NCI-H1930 (cell line): ENCODE measurements around the gene FAM200B.

Experiments used
- DNase-seq, 2 experiments: peaks; one replicate each; lab custom pipeline; 2025; lab: John Stamatoyannopoulos, UW

FAM200B gene

DNA sequence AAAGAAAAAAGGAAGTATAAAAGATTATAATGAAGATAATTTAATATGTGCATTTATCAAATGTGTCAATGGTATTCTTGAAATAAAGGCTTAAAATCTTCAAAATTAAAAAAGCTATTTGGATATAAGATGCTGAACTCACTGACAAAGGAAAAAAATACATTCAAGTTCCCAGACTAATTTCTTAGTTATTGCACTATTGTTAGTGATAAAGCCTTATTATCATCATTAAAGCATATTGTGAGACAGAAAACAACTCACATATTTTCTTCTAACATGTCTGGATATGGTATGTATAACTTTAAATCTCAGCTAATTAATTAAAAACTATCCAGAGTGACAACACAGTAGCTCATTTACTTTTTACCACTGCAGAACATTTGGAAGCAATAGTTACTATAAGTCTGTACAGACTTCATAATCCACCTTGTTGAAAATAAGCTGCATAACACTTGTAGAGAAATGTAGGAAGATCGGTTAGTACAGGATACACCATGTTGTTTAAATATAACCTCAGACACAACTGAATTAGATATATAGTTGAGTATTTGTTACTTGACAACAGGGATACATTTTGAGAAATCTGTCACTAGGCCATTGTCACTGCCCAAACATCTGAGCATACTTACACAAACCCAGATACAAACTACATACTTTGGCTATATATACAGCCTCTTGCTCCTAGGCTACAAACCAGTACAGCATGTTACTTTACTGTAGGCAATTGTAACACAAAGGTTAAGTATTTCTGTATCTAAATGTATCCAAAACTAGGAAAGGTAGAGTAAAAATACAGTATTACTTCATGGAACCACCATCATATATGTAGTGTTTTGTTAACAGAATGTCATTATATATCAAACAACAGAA lies 12.8 kb upstream of the FAM200B start:
- DNase-seq = no peak

DNA sequence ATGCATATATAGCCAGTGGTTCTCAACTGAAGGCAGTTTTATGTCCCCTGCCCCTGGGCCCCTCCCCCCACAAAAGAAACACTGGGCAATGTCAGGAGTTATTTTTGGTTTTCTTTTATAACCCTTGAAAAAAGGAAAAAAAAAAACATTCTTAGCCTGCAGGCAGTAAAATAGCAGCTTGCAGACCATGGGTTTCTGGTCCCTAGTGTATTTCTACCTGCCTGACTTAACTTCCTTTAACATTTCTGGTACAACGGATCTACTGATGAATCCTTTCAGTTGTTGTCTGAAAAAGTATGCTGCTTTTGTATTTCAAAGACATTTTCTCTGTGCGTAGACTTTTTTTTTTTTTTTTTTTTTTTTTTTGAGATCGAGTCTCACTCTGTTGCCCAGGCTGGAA lies 11.1 kb upstream of the FAM200B start:
- no peak for DNase-seq

- DNase-seq = no peak
Observed at GRCh38 chr4:15672101-15672500, 9.5 kb upstream of the FAM200B start.

DNA sequence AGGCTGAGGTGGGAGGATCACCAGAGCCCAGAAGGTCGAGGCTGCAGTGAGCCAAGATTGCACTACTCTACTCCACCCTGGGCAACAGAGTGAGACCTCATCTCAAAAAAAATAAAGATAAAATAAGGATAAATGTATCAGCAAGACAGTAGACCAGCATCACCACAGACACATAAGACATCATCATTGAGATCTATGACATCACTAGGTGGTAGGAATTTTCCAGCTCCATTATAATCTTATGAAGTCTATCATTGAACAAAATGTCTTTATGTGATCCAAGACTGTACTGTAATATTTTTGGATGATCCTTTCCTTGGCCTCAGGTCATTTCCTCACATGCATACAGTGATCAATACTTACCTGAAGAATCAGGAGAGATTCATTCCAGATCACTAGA lies 8.3 kb upstream of the FAM200B start:
- DNase-seq = no peak

- DNase-seq = no peak
Observed at GRCh38 chr4:15674046-15674445, 7.6 kb upstream of the FAM200B start.

GRCh38 chr4:15674926-15675325 lies 6.7 kb upstream of the FAM200B start:
- no peak for DNase-seq

DNA sequence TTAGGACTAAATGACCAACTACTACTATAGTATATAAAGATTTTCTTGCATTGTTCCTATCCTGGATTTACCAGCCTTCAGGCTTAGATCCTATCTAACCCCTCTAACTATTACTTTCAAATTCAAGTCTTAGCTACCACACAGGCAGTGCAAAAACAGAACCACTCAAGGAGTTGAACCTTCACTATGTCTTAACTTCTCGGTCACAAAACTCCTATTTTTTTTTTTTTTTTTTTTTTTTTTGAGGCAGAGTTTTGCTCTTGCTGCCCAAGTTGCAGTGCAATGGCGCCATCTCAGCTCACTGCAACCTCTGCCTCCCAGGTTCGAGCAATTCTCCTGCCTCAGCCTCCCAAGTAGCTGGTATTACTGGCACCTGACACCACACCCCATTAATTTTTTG lies 6.3 kb upstream of the FAM200B start:
- no peak for DNase-seq

GRCh38 chr4:15676039-15676438 lies 5.6 kb upstream of the FAM200B start:
- no peak for DNase-seq

- no peak for DNase-seq
Observed at GRCh38 chr4:15676899-15677298, 4.7 kb upstream of the FAM200B start.

- no peak for DNase-seq
Observed at GRCh38 chr4:15677507-15677988, 4.1 kb upstream of the FAM200B start.

DNA sequence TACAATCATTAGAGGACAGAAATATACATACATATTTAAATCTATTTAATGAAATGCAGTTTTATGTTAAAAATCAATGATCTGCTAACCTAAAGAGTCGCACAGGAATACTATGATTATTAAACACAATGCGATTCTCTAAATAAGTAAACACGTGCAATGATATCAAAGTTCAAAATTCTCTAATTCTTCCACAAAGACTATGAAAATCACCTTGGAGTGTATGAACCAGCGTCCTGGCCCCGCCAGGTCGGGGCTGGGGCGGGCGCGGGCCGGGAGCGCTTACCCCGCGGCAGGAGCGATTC lies 608 bp upstream of the FAM200B start:
- DNase-seq = no peak

- DNase-seq = no peak
Observed at GRCh38 chr4:15682242-15683142, 865 bp downstream of the FAM200B start.

DNA sequence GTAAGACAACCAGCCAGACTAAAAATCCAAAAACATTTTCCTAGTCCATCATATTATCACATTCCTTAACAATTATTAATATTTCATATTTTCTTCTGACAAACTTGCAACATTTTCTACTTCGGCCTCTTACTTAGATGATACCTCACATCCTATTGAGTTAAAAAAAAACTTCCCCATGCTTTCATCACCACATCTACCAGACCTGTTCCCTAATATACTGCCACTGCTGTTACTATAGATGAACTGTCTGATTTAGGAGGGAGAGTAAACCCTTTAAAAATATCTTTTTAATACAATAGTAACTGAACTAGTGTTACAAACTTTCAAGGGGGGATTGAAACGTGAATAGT lies 1.5 kb downstream of the FAM200B start:
- DNase-seq = no peak

- DNase-seq = no peak
Observed at GRCh38 chr4:15684498-15684897, 2.9 kb downstream of the FAM200B start.

GRCh38 chr4:15688051-15688450 lies 6.4 kb downstream of the FAM200B start:
- DNase-seq = no peak

DNA sequence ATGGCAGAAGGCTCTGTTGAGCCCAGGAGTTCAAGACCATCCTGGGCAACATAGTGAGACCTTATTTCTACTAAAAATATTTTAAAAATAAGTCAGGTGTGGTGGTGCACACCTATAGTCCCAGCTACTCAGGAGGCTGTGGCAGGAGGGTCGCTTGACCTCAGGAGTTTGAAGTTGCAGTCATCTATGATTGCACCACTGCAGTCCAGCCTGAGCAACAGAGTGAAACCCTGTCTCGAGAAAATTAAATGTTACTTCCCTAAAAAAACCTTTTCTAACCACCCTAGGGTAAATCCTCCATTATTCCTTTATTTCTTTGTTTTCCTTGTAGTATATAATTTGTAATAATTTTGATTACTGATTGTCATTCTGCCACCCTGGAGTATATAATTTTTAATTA lies 7.9 kb downstream of the FAM200B start:
- DNase-seq = no peak

DNA sequence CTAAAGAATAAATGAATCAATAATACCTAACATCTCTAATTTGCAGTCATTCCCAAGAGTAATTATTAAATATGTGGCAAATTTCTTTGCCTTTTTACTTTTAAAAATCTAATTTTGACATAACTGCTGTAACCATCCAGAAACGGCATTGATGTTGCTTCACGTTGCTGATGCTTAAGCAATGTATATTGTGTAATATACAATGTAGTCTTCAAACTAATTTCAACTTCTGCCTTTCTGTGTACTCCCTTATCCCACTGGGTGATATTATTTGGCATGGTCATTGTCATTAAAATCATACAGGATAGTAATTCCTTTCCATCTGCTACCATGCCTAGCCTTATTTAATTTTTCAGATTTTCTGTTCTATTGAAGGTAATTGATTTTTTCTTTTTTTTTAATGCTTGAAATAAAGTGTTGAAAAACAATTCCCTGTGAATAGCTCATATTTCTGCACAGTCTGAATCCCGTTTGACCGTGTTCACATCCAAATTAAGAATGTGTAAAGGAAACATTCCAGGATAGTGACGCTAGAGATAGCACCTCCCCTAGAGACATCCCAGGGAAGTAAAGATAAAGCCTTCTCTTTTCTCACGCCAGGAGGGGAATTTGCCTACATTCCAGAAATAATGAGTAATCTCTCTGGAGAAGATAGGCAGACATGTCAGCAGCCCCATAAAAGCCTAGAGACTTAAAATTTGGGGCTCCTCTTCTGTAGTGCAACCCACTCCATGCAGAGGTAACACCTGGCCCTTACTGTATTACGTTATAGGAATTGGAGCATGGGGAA lies 8.6 kb downstream of the FAM200B start:
- DNase-seq = no peak

- DNase-seq = no peak
Observed at GRCh38 chr4:15691346-15692135, 9.9 kb downstream of the FAM200B start.

- no peak for DNase-seq
Observed at GRCh38 chr4:15692602-15693001, 11.0 kb downstream of the FAM200B start.

- DNase-seq = no peak
Observed at GRCh38 chr4:15694431-15694830, 12.8 kb downstream of the FAM200B start.

GRCh38 chr4:15695240-15695699 lies 13.6 kb downstream of the FAM200B start:
- no peak for DNase-seq
